ENCODE data around the gene DACT1.

DNA sequence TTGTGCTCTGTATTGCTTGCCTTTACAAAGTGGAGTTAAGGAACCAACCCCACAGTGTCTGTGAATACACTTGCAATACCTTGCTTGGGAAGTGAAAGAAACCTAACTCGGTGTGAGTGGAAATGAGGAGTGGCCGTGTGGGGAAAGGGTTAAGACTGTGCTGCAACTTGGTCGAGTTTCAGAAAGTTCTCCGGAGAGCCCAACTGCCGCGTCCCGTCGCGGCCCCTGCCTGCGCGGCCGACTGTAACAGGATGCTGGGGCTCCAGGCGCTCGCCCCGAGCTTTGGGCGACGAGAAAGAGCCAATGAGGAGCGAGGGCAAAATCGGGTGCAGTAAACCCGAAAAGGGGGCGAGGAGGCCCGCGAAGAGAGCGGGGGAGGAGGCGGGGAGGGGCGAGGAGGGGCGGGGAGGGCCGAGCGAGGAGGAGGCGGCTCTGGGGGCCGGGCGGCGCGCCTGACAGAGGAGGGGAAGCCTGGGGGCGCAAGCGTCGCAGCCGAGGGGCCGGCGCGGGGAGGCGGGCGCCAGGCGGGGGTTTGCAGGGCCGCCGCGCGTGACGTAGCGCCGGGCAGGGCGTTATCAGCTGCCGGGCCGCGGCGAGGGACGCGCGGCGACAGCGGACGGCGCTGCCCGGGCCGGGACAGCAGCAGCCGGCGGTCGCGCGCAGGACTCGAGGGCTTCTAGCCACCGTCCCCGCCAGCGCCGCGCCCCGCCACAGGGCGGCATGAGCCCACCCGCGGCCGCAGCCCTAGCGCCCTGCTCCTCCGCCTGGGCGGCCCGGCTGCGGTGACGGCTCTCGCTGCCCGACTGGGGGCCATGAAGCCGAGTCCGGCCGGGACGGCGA lies at the start of gene DACT1:
- TF ChIP-seq, protein P1, sequence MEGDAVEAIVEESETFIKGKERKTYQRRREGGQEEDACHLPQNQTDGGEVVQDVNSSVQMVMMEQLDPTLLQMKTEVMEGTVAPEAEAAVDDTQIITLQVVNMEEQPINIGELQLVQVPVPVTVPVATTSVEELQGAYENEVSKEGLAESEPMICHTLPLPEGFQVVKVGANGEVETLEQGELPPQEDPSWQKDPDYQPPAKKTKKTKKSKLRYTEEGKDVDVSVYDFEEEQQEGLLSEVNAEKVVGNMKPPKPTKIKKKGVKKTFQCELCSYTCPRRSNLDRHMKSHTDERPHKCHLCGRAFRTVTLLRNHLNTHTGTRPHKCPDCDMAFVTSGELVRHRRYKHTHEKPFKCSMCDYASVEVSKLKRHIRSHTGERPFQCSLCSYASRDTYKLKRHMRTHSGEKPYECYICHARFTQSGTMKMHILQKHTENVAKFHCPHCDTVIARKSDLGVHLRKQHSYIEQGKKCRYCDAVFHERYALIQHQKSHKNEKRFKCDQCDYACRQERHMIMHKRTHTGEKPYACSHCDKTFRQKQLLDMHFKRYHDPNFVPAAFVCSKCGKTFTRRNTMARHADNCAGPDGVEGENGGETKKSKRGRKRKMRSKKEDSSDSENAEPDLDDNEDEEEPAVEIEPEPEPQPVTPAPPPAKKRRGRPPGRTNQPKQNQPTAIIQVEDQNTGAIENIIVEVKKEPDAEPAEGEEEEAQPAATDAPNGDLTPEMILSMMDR (IDR thresholded peaks at IDR 0.05; ENCODE audit: low read length): no peak
- no peak for TF ChIP-seq EZH2 (IDR thresholded peaks at IDR 0.05; ENCODE audit: borderline replicate concordance, low read length)
